Measurements from ENCODE around the gene UMODL1.

The UMODL1 gene

GRCh38 chr21:42079939-42080787 lies 9.0 kb downstream of the UMODL1 start:
- H3K4me3 Mint-ChIP-seq = no peak overlapping the region
- no peak overlapping the region for H3K27ac Mint-ChIP-seq
- no peak for DNase-seq
- no peaks in the 10 kb centered on the region for H3K27me3 Mint-ChIP-seq
- peaks cover 9% of the 10 kb centered on the region for H3K4me1 Mint-ChIP-seq
- H3K9me3 Mint-ChIP-seq = no peaks in the 10 kb centered on the region
- ATAC-seq = no peak

GRCh38 chr21:42080788-42081083 lies 9.6 kb downstream of the UMODL1 start:
- ATAC-seq (no peak), DNase-seq (no peak)
- H3K4me1 Mint-ChIP-seq = peaks cover 5% of the 10 kb centered on the region
- H3K9me3 Mint-ChIP-seq = no peaks in the 10 kb centered on the region
- H3K4me3 Mint-ChIP-seq = no peak overlapping the region
- no peaks in the 10 kb centered on the region for H3K27me3 Mint-ChIP-seq
- no peak overlapping the region for H3K27ac Mint-ChIP-seq

GRCh38 chr21:42081138-42081537 lies 10.0 kb downstream of the UMODL1 start:
- DNase-seq (no peak), ATAC-seq (no peak)
- Mint-ChIP-seq H3K27ac (no peak overlapping the region), H3K9me3 (no peaks in the 10 kb centered on the region), H3K4me1 (peaks cover 5% of the 10 kb centered on the region), H3K27me3 (no peaks in the 10 kb centered on the region), H3K4me3 (no peak overlapping the region)

- Mint-ChIP-seq H3K27ac (no peak overlapping the region), H3K4me3 (no peak overlapping the region), H3K4me1 (peaks cover 5% of the 10 kb centered on the region), H3K9me3 (no peaks in the 10 kb centered on the region), H3K27me3 (no peaks in the 10 kb centered on the region)
- ATAC-seq (no peak), DNase-seq (no peak)
Measured at GRCh38 chr21:42081931-42082381, 10.8 kb downstream of the UMODL1 start.

GRCh38 chr21:42082501-42083360 lies 11.6 kb downstream of the UMODL1 start:
- no peak for DNase-seq
- H3K4me1 Mint-ChIP-seq = peaks cover 5% of the 10 kb centered on the region
- no peak overlapping the region for H3K27ac Mint-ChIP-seq
- no peaks in the 10 kb centered on the region for H3K27me3 Mint-ChIP-seq
- ATAC-seq = no peak
- H3K9me3 Mint-ChIP-seq = no peaks in the 10 kb centered on the region
- no peak overlapping the region for H3K4me3 Mint-ChIP-seq

GRCh38 chr21:42083361-42083690 lies 12.2 kb downstream of the UMODL1 start:
- no peak overlapping the region for H3K27ac Mint-ChIP-seq
- no peaks in the 10 kb centered on the region for H3K27me3 Mint-ChIP-seq
- H3K4me3 Mint-ChIP-seq = no peak overlapping the region
- no peaks in the 10 kb centered on the region for H3K9me3 Mint-ChIP-seq
- DNase-seq = no peak
- H3K4me1 Mint-ChIP-seq = peaks cover 5% of the 10 kb centered on the region
- ATAC-seq = no peak

GRCh38 chr21:42084079-42084478 lies 13.0 kb downstream of the UMODL1 start:
- H3K4me1 Mint-ChIP-seq = peaks cover 12% of the 10 kb centered on the region
- no peak for DNase-seq
- H3K4me3 Mint-ChIP-seq = no peak overlapping the region
- H3K27me3 Mint-ChIP-seq = no peaks in the 10 kb centered on the region
- H3K27ac Mint-ChIP-seq = no peak overlapping the region
- no peak for ATAC-seq
- H3K9me3 Mint-ChIP-seq = no peaks in the 10 kb centered on the region

GRCh38 chr21:42085246-42086077 lies 14.3 kb downstream of the UMODL1 start:
- Mint-ChIP-seq H3K27me3 (no peaks in the 10 kb centered on the region), H3K27ac (no peak overlapping the region), H3K4me1 (peaks cover 17% of the 10 kb centered on the region), H3K9me3 (no peaks in the 10 kb centered on the region), H3K4me3 (no peak overlapping the region)
- DNase-seq = no peak
- ATAC-seq = no peak

- Mint-ChIP-seq H3K27ac (no peak overlapping the region), H3K27me3 (no peaks in the 10 kb centered on the region), H3K4me1 (peaks cover 17% of the 10 kb centered on the region), H3K9me3 (no peaks in the 10 kb centered on the region), H3K4me3 (no peak overlapping the region)
- ATAC-seq = no peak
- no peak for DNase-seq
Measured at GRCh38 chr21:42086969-42087368, 15.9 kb downstream of the UMODL1 start.

GRCh38 chr21:42088148-42088547 lies 17.0 kb downstream of the UMODL1 start:
- no peak for ATAC-seq
- Mint-ChIP-seq H3K27me3 (no peaks in the 10 kb centered on the region), H3K27ac (no peak overlapping the region), H3K9me3 (no peaks in the 10 kb centered on the region), H3K4me1 (peaks cover 17% of the 10 kb centered on the region), H3K4me3 (no peak overlapping the region)
- DNase-seq = no peak

- Mint-ChIP-seq H3K27me3 (no peaks in the 10 kb centered on the region), H3K9me3 (no peaks in the 10 kb centered on the region), H3K4me1 (peaks cover 17% of the 10 kb centered on the region), H3K27ac (no peak overlapping the region), H3K4me3 (no peak overlapping the region)
- DNase-seq (no peak), ATAC-seq (no peak)
Measured at GRCh38 chr21:42088658-42089057, 17.5 kb downstream of the UMODL1 start.

- Mint-ChIP-seq H3K4me3 (no peak overlapping the region), H3K27ac (peak overlapping the region in 1 of 2 donors; percentile 44), H3K9me3 (no peaks in the 10 kb centered on the region), H3K4me1 (peaks cover 17% of the 10 kb centered on the region), H3K27me3 (no peaks in the 10 kb centered on the region)
- DNase-seq = no peak
- peak; percentile 55 for ATAC-seq
Measured at GRCh38 chr21:42089093-42089631, 18.0 kb downstream of the UMODL1 start.

- peak; percentile 39 for ATAC-seq
Measured at GRCh38 chr21:42089665-42090310, 18.7 kb downstream of the UMODL1 start.

GRCh38 chr21:42091899-42092508 lies 20.9 kb downstream of the UMODL1 start:
- no peaks in the 10 kb centered on the region for H3K27me3 Mint-ChIP-seq
- no peak for ATAC-seq
- DNase-seq = no peak
- no peak overlapping the region for H3K27ac Mint-ChIP-seq
- H3K4me1 Mint-ChIP-seq = peaks cover 17% of the 10 kb centered on the region
- peaks cover 4 to 7% of the 10 kb centered on the region in 2 donors for H3K9me3 Mint-ChIP-seq
- H3K4me3 Mint-ChIP-seq = no peak overlapping the region

More at GRCh38 chr21:42089665-42090310, 18.7 kb downstream of the UMODL1 start:
- Mint-ChIP-seq H3K4me1 (peaks cover 17% of the 10 kb centered on the region), H3K27ac (no peak overlapping the region), H3K4me3 (no peak overlapping the region), H3K27me3 (no peaks in the 10 kb centered on the region), H3K9me3 (no peaks in the 10 kb centered on the region)
- no peak for DNase-seq

GRCh38 chr21:42092771-42093170 lies 21.7 kb downstream of the UMODL1 start:
- H3K27ac Mint-ChIP-seq = no peak overlapping the region
- no peak for ATAC-seq
- peaks cover 4 to 7% of the 10 kb centered on the region in 2 donors for H3K9me3 Mint-ChIP-seq
- no peaks in the 10 kb centered on the region for H3K27me3 Mint-ChIP-seq
- H3K4me1 Mint-ChIP-seq = peaks cover 17% of the 10 kb centered on the region
- no peak for DNase-seq
- H3K4me3 Mint-ChIP-seq = no peak overlapping the region
